Omental fat pad (tissue), 4 donors: ENCODE measurements around the gene SAFB. TPM values are rescaled to one million over a fixed set of nuclear protein-coding genes. Genes with fewer than 3 reads are reported as not detected.

Experiments used
- ATAC-seq: fragments of 150-250 bp; one replicate; pipeline ENCODE4 v1.9.1; 2016; ENCODE audit warnings: mild to moderate bottlenecking, moderate library complexity; ENCODE audit not compliant: low FRiP score
- DNase-seq: peaks from one replicate; pipeline ENCODE4 v3.0.0-alpha.2; 2019; ENCODE audit warnings: low spot score
- CTCF ChIP-seq, 3 donors: fragments of 450-650 bp; IDR thresholded peaks; one replicate each; pipeline ENCODE4 v1.5.1; 2016 to 2017; ENCODE audit warnings: antibody characterized with exemption in 3 of 3, mild to moderate bottlenecking in 3 of 3, moderate library complexity in 2 of 3
- total RNA-seq, 4 donors: library from RNA; depleted of rRNA; stranded (reverse); fragments of >200 nt; gene quantifications; one replicate each; pipeline ENCODE4 v1.1.0, GENCODE V29; 2016

SAFB gene
- total RNA-seq, 4 donors from 2014 or later, result 56.7 to 139 (median 86.9) TPM

DNA sequence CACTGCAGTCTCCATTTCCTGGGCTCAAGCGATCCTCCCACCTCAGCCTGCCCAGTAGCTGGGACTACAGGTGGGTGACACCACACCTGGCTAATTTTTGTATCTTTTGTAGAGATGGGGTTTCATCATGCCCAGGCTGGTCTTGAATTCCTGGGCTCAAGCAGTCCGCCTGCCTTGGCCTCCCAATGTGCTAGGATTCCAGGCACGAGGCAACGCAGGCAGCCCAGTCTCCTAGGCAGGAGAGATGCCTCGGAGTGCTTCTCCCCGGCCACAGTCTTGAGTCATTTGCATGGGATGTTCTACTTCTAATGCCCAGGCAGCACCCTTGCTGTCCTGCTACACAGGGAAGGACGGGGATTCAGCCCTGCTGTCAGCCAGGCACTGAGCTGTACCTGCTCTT lies 48.7 kb downstream of the SAFB start:
- TF ChIP-seq CTCF (IDR thresholded peaks at IDR 0.05), result no peak
- no peak for DNase-seq
- no peak for ATAC-seq

GRCh38 chr19:5672708-5673459 lies 50.0 kb downstream of the SAFB start:
- ATAC-seq (no peak), DNase-seq (no peak)
- TF ChIP-seq CTCF (IDR thresholded peaks at IDR 0.05), result no peak

GRCh38 chr19:5673752-5674151 lies 50.9 kb downstream of the SAFB start:
- DNase-seq (no peak), ATAC-seq (no peak)
- no peak for TF ChIP-seq CTCF (IDR thresholded peaks at IDR 0.05)

GRCh38 chr19:5674714-5675113 lies 51.8 kb downstream of the SAFB start:
- DNase-seq (no peak), ATAC-seq (no peak)
- TF ChIP-seq CTCF (IDR thresholded peaks at IDR 0.05), result no peak

DNA sequence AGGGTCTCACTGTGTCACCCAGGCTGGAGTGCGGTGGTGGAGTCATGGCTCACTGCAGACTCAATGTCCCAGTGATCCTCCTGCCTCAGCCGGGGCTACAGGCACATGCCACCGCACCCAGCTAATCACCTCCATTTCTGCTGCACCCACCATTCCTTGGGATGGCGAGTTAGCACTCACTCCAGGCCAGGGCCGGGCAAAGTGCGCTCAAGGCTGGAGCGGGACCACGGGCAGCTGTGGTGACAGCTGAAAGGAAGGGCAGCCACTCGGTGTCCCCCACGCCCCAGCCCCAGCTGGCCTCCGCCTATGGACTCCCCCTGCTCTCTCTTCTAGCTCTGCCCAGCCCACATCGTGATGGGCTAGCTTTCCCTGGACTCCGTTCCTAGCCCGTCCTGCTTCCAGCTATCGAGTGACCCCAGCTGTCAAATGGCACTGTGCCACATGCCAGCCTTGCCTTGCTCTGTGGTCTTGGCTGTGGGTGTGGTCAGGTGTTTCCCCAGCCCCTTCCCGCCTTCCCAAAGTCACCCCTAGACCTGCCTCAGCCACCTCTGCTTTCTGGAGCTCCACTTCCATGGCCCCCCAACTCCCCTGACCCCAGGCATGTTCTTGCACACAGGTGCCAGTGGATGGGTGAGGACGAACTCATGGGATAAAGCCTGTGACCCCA lies 53.4 kb downstream of the SAFB start:
- no peak for DNase-seq
- TF ChIP-seq CTCF (IDR thresholded peaks at IDR 0.05), result no peak
- no peak for ATAC-seq

GRCh38 chr19:5676772-5677105 lies 53.9 kb downstream of the SAFB start:
- ATAC-seq, result no peak

More at GRCh38 chr19:5676772-5677105, 53.9 kb downstream of the SAFB start:
- no peak for TF ChIP-seq CTCF (IDR thresholded peaks at IDR 0.05)
- no peak for DNase-seq
